ENCODE measurements around the gene ILDR2. TPM values are rescaled to one million over a fixed set of nuclear protein-coding genes. Genes with fewer than 3 reads are reported as not detected.
A peak's percentile ranks its signal among the peaks of the same experiment; 100 is the strongest.

ILDR2 gene
- total RNA-seq, 1 donor from 2014 or later, result 1.3 TPM

GRCh38 chr1:166951050-166951449, 24.3 kb downstream of the ILDR2 start:
- TF ChIP-seq CTCF (IDR thresholded peaks at IDR 0.05; ENCODE audit: insufficient read depth, low read length, poor library complexity, severe bottlenecking), result no peak
- DNase-seq (ENCODE audit: low read depth), result no peak
- Histone ChIP-seq H3K27me3 (ENCODE audit: control insufficient read depth, insufficient read depth, low read length) (no peaks in the 10 kb centered on the region), H3K4me3 (ENCODE audit: low read depth, low read length) (no peak overlapping the region), H3K36me3 (ENCODE audit: control insufficient read depth, insufficient read depth, low read length) (no peaks in the 10 kb centered on the region)

- H3K27me3 ChIP-seq (ENCODE audit: control insufficient read depth, insufficient read depth, low read length), result no peaks in the 10 kb centered on the region
- no peak for DNase-seq (ENCODE audit: low read depth)
These were observed 25.2 kb downstream of the ILDR2 start for GRCh38 chr1:166950156-166950555.

GRCh38 chr1:166948856-166949350, 26.4 kb downstream of the ILDR2 start:
- DNase-seq (ENCODE audit: low read depth), result no peak
- H3K36me3 ChIP-seq (ENCODE audit: control insufficient read depth, insufficient read depth, low read length), result no peaks in the 10 kb centered on the region
- TF ChIP-seq CTCF (IDR thresholded peaks at IDR 0.05; ENCODE audit: insufficient read depth, low read length, poor library complexity, severe bottlenecking), result no peak
- H3K27me3 ChIP-seq (ENCODE audit: control insufficient read depth, insufficient read depth, low read length), result no peaks in the 10 kb centered on the region
- no peak overlapping the region for H3K4me3 ChIP-seq (ENCODE audit: low read depth, low read length)

More at GRCh38 chr1:166950156-166950555, 25.2 kb downstream of the ILDR2 start:
- Histone ChIP-seq H3K36me3 (ENCODE audit: control insufficient read depth, insufficient read depth, low read length) (no peaks in the 10 kb centered on the region), H3K4me3 (ENCODE audit: low read depth, low read length) (no peak overlapping the region)
- no peak for TF ChIP-seq CTCF (IDR thresholded peaks at IDR 0.05; ENCODE audit: insufficient read depth, low read length, poor library complexity, severe bottlenecking)

GRCh38 chr1:166947398-166948043, 27.8 kb downstream of the ILDR2 start:
- Histone ChIP-seq H3K36me3 (ENCODE audit: control insufficient read depth, insufficient read depth, low read length) (no peaks in the 10 kb centered on the region), H3K27me3 (ENCODE audit: control insufficient read depth, insufficient read depth, low read length) (no peaks in the 10 kb centered on the region), H3K4me3 (ENCODE audit: low read depth, low read length) (peak overlapping the region; percentile 21)
- no peak for TF ChIP-seq CTCF (IDR thresholded peaks at IDR 0.05; ENCODE audit: insufficient read depth, low read length, poor library complexity, severe bottlenecking)
- DNase-seq (ENCODE audit: low read depth), result peak; percentile 63

GRCh38 chr1:166944186-166944967, 31.0 kb downstream of the ILDR2 start:
- H3K36me3 ChIP-seq (ENCODE audit: control insufficient read depth, insufficient read depth, low read length), result no peaks in the 10 kb centered on the region
- DNase-seq (ENCODE audit: low read depth), result peak; percentile 91
- H3K27me3 ChIP-seq (ENCODE audit: control insufficient read depth, insufficient read depth, low read length), result no peaks in the 10 kb centered on the region
- H3K4me3 ChIP-seq (ENCODE audit: low read depth, low read length), result no peak overlapping the region
- no peak for TF ChIP-seq CTCF (IDR thresholded peaks at IDR 0.05; ENCODE audit: insufficient read depth, low read length, poor library complexity, severe bottlenecking)

All from kidney epithelial cell (primary cell).